Kidney (tissue), 14 donors: ENCODE data around the gene MEA1. TPM values are rescaled to one million over a fixed set of nuclear protein-coding genes. Genes with fewer than 3 reads are reported as not detected.

Source experiments
- DNase-seq, 5 donors: peaks; one replicate each; pipeline ENCODE4 v3.0.0-alpha.2; 2013 to 2020
- FAIRE-seq: peaks from 2 replicates; lab custom pipeline; 2012; peaks lifted over from hg19 to GRCh38; lab: Jason Lieb, UNC
- H3K27ac ChIP-seq, 2 donors: one replicate each; pipeline ENCODE4 v1.7.0; 2013; ENCODE audit warnings: low read depth in 2 of 2, low read length in 2 of 2, inconsistent platforms in 1 of 2
- H3K27me3 ChIP-seq: one replicate; pipeline ENCODE4 v1.7.1; 2013; ENCODE audit warnings: low read length, inconsistent platforms; ENCODE audit not compliant: control insufficient read depth, insufficient read depth
- H3K36me3 ChIP-seq, 3 donors: one replicate each; pipeline versions ENCODE4 v1.7.0 to v1.7.1; 2013; ENCODE audit warnings: low read length in 3 of 3, control low read depth in 1 of 3, inconsistent platforms in 1 of 3; ENCODE audit not compliant: insufficient read depth in 3 of 3, control insufficient read depth in 2 of 3
- H3K4me1 ChIP-seq, 3 donors: one replicate each; pipeline versions ENCODE4 v1.7.0 to v1.7.1; 2013; ENCODE audit warnings: low read length in 3 of 3, inconsistent platforms in 1 of 3, low read depth in 1 of 3; ENCODE audit not compliant: control insufficient read depth in 2 of 3, insufficient read depth in 2 of 3
- H3K4me3 ChIP-seq, 3 donors: one replicate each; pipeline versions ENCODE4 v1.7.0 to v1.8.1; 2013; ENCODE audit warnings: low read length in 3 of 3, control low read depth in 1 of 3, inconsistent platforms in 1 of 3
- H3K9ac ChIP-seq, 3 donors: one replicate each; pipeline versions ENCODE4 v1.7.0 to v1.7.1; 2013; ENCODE audit warnings: low read length in 3 of 3, control low read depth in 1 of 3, inconsistent platforms in 1 of 3
- H3K9me3 ChIP-seq, 3 donors: one replicate each; pipeline versions ENCODE4 v1.7.0 to v1.7.1; 2013; ENCODE audit warnings: low read length in 3 of 3, control low read depth in 1 of 3, inconsistent platforms in 1 of 3; ENCODE audit not compliant: control insufficient read depth in 2 of 3, insufficient read depth in 1 of 3
- intact Hi-C: fragments of 100-400 bp; cut with DNase I; formaldehyde crosslinking; loops from one replicate; pipeline ENCODE4 v1.11.1; 2022
- polyA plus RNA-seq: library from polyadenylated mRNA; stranded (reverse); fragments of 350-450 nt; fragmentation: Illumina TruSeq; extraction: RNeasy Lipid Tissue Mini Kit (QIAGEN cat#74804); gene quantifications from one replicate; pipeline ENCODE4 v1.2.3, GENCODE V29; 2014; ENCODE audit warnings: low read depth, low replicate concordance; ENCODE audit not compliant: insufficient read depth
- total RNA-seq: library from RNA; stranded (reverse); fragmentation: NEBNext Ultra II Directional; extraction: Animal tissue kit (Norgen Biotek cat#: 25700); gene quantifications from one replicate; pipeline ENCODE4 v1.2.1, GENCODE V29; 2021
- TF ChIP-seq, protein P1 (sequence below): IDR thresholded peaks from 3 replicates; pipeline ENCODE4 v1.5.1; 2012; ENCODE audit warnings: mild to moderate bottlenecking, moderate library complexity, borderline replicate concordance; ENCODE audit not compliant: insufficient read depth; ENCODE audit errors: extremely low read depth
- donor health status: control.
- donor health status: control.
- donor health status: control.
- donor health status: control.
- donor health status: control.
- donor health status: DM: yes; HTN: yes; CAD: no.
- donor health status: Normal renal cell carcinoma (clear cell type).

Gene MEA1
- total and polyA plus RNA-seq, 2 donors from 2014 or later: 53.2 to 149 TPM

DNA sequence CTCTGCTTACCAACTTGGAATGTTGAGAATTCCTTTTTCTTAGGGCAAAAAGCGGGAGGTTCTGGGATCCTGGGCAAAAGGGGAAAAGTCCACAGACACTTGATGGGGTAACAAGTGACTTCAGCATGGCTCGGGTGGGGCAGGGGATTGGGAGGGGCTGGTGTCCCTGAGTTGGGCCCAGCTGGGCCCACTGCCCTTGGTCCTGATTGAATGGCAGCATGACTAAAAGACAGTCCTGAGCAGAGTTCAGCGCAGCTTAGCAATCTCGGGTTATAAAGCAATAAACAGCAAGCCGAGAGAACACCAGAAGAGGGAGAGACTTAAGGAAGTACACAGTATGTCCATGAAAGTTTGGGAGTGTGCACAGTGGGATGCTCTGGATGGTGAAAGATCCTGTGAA, 23.8 kb downstream of the MEA1 start:
- no peak overlapping the region for H3K27ac ChIP-seq
- peaks cover 2 to 11% (median 3%) of the 10 kb centered on the region in 3 donors for H3K4me1 ChIP-seq
- intact Hi-C loops: no loop called here
- H3K9me3 ChIP-seq: no peaks in the 10 kb centered on the region
- TF ChIP-seq, protein P1, sequence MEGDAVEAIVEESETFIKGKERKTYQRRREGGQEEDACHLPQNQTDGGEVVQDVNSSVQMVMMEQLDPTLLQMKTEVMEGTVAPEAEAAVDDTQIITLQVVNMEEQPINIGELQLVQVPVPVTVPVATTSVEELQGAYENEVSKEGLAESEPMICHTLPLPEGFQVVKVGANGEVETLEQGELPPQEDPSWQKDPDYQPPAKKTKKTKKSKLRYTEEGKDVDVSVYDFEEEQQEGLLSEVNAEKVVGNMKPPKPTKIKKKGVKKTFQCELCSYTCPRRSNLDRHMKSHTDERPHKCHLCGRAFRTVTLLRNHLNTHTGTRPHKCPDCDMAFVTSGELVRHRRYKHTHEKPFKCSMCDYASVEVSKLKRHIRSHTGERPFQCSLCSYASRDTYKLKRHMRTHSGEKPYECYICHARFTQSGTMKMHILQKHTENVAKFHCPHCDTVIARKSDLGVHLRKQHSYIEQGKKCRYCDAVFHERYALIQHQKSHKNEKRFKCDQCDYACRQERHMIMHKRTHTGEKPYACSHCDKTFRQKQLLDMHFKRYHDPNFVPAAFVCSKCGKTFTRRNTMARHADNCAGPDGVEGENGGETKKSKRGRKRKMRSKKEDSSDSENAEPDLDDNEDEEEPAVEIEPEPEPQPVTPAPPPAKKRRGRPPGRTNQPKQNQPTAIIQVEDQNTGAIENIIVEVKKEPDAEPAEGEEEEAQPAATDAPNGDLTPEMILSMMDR: no peak
- peaks cover 0 to 12% (median 6%) of the 10 kb centered on the region in 3 donors for H3K36me3 ChIP-seq
- no peak for DNase-seq
- no peak overlapping the region for H3K4me3 ChIP-seq
- no peak for FAIRE-seq
- H3K9ac ChIP-seq: no peak overlapping the region
- H3K27me3 ChIP-seq: no peaks in the 10 kb centered on the region

DNA sequence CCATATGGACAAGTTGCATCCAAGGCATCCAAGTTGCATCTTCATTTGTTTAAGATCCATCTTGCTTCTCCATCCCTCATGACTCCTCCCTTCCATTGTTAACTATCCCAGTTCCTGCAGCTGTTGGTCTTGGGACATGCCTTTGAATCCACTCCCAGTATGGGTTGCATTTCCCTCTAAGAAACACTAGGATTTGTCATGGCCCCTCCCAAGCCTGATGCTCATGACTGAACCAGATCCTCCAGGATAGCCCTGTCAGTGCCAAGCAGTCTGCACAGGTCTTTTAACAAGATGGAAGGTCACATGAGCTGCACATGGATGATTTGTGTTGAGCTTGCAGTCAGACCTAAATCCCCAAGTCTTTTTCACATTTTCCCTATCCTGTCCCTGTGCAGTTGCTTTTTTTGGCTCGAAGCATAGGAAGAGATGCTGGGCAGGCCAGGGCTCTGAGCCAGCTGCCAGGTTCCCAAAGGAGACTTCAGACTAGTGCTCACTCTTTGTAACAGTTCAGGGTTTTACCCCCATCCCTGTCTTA, 25.2 kb downstream of the MEA1 start:
- TF ChIP-seq, protein P1: no peak
- Histone ChIP-seq H3K4me1 (peaks cover 2 to 14% (median 3%) of the 10 kb centered on the region in 3 donors), H3K9ac (no peak overlapping the region), H3K36me3 (peaks cover 0 to 12% (median 4%) of the 10 kb centered on the region in 3 donors), H3K27me3 (no peaks in the 10 kb centered on the region), H3K4me3 (no peak overlapping the region), H3K27ac (no peak overlapping the region), H3K9me3 (no peaks in the 10 kb centered on the region)
- FAIRE-seq (no peak), DNase-seq (no peak)
- intact Hi-C loops: no loop called here

DNA sequence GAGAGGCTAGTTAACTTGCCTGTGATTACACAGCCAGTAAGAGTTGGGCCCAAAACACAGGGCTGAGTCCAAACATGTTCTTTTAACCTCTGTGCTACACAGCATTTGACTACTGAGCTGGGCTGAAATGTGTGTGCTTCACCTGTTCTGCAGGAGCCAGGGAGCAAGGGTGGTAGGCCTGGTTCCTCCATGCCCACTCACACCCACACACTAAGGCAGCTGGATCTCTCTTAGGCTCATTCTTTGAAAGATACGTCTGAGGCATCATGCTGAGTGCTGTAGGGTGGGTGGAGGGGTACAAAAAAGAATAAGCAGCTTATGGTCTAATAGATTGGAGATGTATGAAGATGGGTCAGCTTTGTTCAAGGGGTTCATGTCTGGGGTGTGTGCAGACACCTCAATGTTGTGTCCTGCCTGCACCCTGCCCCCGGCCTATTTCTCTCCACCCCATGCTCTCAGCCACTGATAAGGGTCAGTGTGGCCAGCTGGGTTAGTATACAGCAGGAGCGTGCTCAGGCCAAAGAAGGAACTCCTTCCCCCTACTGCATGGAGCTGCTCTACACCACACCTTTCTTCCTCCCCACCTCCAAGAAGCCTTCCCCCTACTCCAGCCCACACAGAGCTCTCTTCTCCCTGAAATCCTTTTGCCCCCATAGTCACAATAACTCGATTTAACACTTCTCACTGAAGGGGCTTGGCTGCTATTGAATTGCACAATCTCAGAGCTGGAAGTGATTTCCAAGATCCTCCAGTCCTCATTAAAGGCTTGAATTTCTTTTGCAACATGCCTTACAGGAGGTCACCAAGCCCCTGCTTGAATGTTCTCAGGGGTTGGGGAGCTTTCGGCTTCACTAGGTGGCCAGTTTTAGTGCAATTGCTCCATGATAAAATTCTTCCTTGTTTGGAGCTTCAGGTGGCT, 26.0 kb downstream of the MEA1 start:
- Histone ChIP-seq H3K27me3 (no peaks in the 10 kb centered on the region), H3K4me1 (peaks cover 2 to 15% (median 3%) of the 10 kb centered on the region in 3 donors), H3K36me3 (peaks cover 0 to 12% (median 4%) of the 10 kb centered on the region in 3 donors), H3K4me3 (no peak overlapping the region), H3K9me3 (no peaks in the 10 kb centered on the region), H3K9ac (no peak overlapping the region), H3K27ac (no peak overlapping the region)
- TF ChIP-seq, protein P1: no peak
- intact Hi-C loops: no loop called here
- FAIRE-seq (no peak), DNase-seq (no peak)
